Neural cell (in vitro differentiated cells): ENCODE measurements around the gene UBASH3B. TPM values are rescaled to one million over a fixed set of nuclear protein-coding genes. Genes with fewer than 3 reads are reported as not detected.

Source experiments
- H2AFZ ChIP-seq: fragments of 200-600, 300-800 bp; sonication (generic), shearing (Covaris generic); 2 replicates; pipeline ENCODE4 v1.6.0; 2014; ENCODE audit warnings: low read depth, mild to moderate bottlenecking, antibody characterized with exemption, low read length, moderate library complexity
- H3F3A ChIP-seq: fragments of 200-600 bp; shearing (Covaris generic); 2 replicates; pipeline ENCODE4 v1.6.1; 2016; ENCODE audit warnings: mild to moderate bottlenecking, moderate library complexity, mixed read lengths, antibody characterized with exemption, low read length; ENCODE audit not compliant: insufficient read depth, poor library complexity, severe bottlenecking
- H3K27ac ChIP-seq: fragments of 200-600, 300-800 bp; sonication (generic), shearing (Covaris generic); 2 replicates; pipeline ENCODE4 v1.5.1; 2014; ENCODE audit warnings: mild to moderate bottlenecking, low read length, moderate library complexity
- H3K27me3 ChIP-seq: fragments of 300-800, 200-600 bp; sonication (generic), shearing (Covaris generic); 2 replicates; pipeline ENCODE4 v1.6.0; 2014; ENCODE audit warnings: mild to moderate bottlenecking, low read depth, low read length, moderate library complexity; ENCODE audit not compliant: insufficient read depth
- H3K36me3 ChIP-seq: fragments of 300-800, 200-600 bp; sonication (generic), shearing (Covaris generic); 2 replicates; pipeline ENCODE4 v1.5.1; 2014; ENCODE audit warnings: mild to moderate bottlenecking, antibody characterized with exemption, low read length, moderate library complexity; ENCODE audit not compliant: insufficient read depth
- H3K4me2 ChIP-seq: fragments of 300-800, 200-600 bp; sonication (generic), shearing (Covaris generic); 2 replicates; pipeline ENCODE4 v1.6.0; 2014; ENCODE audit warnings: mild to moderate bottlenecking, low read length
- H3K4me3 ChIP-seq: fragments of 300-800, 200-600 bp; sonication (generic), shearing (Covaris generic); 2 replicates; pipeline ENCODE4 v1.5.1; 2014; ENCODE audit warnings: mild to moderate bottlenecking, low read length, moderate library complexity
- H3K79me2 ChIP-seq: fragments of 200-600 bp; shearing (Covaris generic); replicated peaks from 2 replicates; pipeline ENCODE4 v1.6.0; 2014; ENCODE audit warnings: mild to moderate bottlenecking, low read length, moderate library complexity; ENCODE audit not compliant: insufficient read depth
- H3K9ac ChIP-seq: fragments of 300-800, 200-600 bp; sonication (generic), shearing (Covaris generic); 2 replicates; pipeline ENCODE4 v1.6.1; 2016; ENCODE audit warnings: mild to moderate bottlenecking, low read length, mixed read lengths
- H3K9me2 ChIP-seq: fragments of 200-600 bp; shearing (Covaris generic); 2 replicates; pipeline ENCODE4 v1.6.1; 2016; ENCODE audit warnings: mild to moderate bottlenecking, low read length, mixed read lengths; ENCODE audit not compliant: insufficient read depth
- H3K9me3 ChIP-seq: fragments of 200-600, 300-800 bp; sonication (generic), shearing (Covaris generic); 2 replicates; pipeline ENCODE4 v1.6.1; 2016; ENCODE audit warnings: mild to moderate bottlenecking, mixed run types, low read length, moderate library complexity, mixed read lengths
- H4K20me1 ChIP-seq: fragments of 200-600 bp; shearing (Covaris generic); 2 replicates; pipeline ENCODE4 v1.6.1; 2016; ENCODE audit warnings: mild to moderate bottlenecking, mixed run types; ENCODE audit not compliant: insufficient read depth
- EP300 ChIP-seq: fragments of 450-650 bp; conservative IDR thresholded peaks from 2 replicates; pipeline ENCODE4 v1.6.1; 2014; ENCODE audit warnings: antibody characterized with exemption, mild to moderate bottlenecking, moderate library complexity; ENCODE audit not compliant: poor library complexity, severe bottlenecking
- EZH2 ChIP-seq: fragments of 200-600, 300-800 bp; shearing (Covaris generic), sonication (generic); IDR thresholded peaks from 2 replicates; pipeline ENCODE4 v1.6.1; 2014; ENCODE audit warnings: antibody characterized with exemption, low read length, borderline replicate concordance, mild to moderate bottlenecking; ENCODE audit not compliant: insufficient read depth, poor library complexity, severe bottlenecking
- MXI1 ChIP-seq: fragments of 450-650 bp; conservative IDR thresholded peaks from 2 replicates; pipeline ENCODE4 v1.6.1; 2014; ENCODE audit warnings: antibody characterized with exemption, mild to moderate bottlenecking; ENCODE audit not compliant: poor library complexity, severe bottlenecking
- POLR2AphosphoS5 ChIP-seq: IDR thresholded peaks from 2 replicates; pipeline ENCODE4 v1.6.1; 2012
- RAD21 ChIP-seq: fragments of 450-650 bp; conservative IDR thresholded peaks from 2 replicates; pipeline ENCODE4 v1.6.1; 2014; ENCODE audit warnings: antibody characterized with exemption, mild to moderate bottlenecking, moderate library complexity
- SMC3 ChIP-seq: fragments of 450-650 bp; conservative IDR thresholded peaks from 2 replicates; pipeline ENCODE4 v1.6.1; 2014; ENCODE audit warnings: antibody characterized with exemption, mild to moderate bottlenecking, moderate library complexity; ENCODE audit not compliant: poor library complexity
- polyA plus RNA-seq: library from polyadenylated mRNA; depleted of rRNA; stranded (reverse); fragments of >200 nt; gene quantifications from 2 replicates; pipeline ENCODE4 v1.2.3, GENCODE V29; 2014
- TF ChIP-seq, protein P1 (sequence below): fragments of 450-650 bp; IDR thresholded peaks from 2 replicates; pipeline ENCODE4 v1.5.1; 2014; ENCODE audit warnings: antibody characterized with exemption, mild to moderate bottlenecking, moderate library complexity; ENCODE audit not compliant: poor library complexity, severe bottlenecking
- TF ChIP-seq, protein P2 (sequence below): IDR thresholded peaks from 2 replicates; pipeline ENCODE4 v1.6.1; 2012; ENCODE audit warnings: borderline replicate concordance

The UBASH3B gene
- polyA plus RNA-seq, 1 donor from 2014 or later, result 4.2 TPM

DNA sequence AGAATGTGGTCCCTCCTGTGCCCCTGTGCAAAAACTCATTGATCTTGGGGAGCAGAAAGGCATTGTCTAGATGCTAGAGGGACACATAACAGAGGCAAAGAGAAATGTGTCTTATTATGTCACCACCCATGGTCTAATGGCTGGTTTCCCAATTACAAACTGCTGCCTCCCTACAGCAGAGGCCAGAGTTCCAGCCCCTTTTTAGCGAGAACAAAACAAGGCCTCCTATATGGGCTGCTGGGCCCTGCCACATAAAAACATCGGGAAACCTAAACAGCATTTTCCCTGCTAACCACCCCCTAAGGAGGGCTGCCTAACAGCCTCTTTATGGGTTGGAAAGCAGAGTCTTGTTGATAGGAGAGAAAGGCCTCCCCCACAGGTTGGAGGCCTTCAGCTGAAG is 107.6 kb downstream of the UBASH3B start:
- no peak overlapping the region for H3K27ac ChIP-seq
- no peak overlapping the region for H3K9ac ChIP-seq
- no peaks in the 10 kb centered on the region for H3K36me3 ChIP-seq
- H3K4me2 ChIP-seq, result no peak overlapping the region
- H2AFZ ChIP-seq, result no peak overlapping the region
- no peak for TF ChIP-seq EP300
- peak; percentile 54 for TF ChIP-seq POLR2AphosphoS5
- TF ChIP-seq, protein P1, sequence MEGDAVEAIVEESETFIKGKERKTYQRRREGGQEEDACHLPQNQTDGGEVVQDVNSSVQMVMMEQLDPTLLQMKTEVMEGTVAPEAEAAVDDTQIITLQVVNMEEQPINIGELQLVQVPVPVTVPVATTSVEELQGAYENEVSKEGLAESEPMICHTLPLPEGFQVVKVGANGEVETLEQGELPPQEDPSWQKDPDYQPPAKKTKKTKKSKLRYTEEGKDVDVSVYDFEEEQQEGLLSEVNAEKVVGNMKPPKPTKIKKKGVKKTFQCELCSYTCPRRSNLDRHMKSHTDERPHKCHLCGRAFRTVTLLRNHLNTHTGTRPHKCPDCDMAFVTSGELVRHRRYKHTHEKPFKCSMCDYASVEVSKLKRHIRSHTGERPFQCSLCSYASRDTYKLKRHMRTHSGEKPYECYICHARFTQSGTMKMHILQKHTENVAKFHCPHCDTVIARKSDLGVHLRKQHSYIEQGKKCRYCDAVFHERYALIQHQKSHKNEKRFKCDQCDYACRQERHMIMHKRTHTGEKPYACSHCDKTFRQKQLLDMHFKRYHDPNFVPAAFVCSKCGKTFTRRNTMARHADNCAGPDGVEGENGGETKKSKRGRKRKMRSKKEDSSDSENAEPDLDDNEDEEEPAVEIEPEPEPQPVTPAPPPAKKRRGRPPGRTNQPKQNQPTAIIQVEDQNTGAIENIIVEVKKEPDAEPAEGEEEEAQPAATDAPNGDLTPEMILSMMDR, result no peak
- TF ChIP-seq RAD21, result no peak
- H4K20me1 ChIP-seq, result no peaks in the 10 kb centered on the region
- no peaks in the 10 kb centered on the region for H3K9me3 ChIP-seq
- no peaks in the 10 kb centered on the region for H3F3A ChIP-seq
- H3K9me2 ChIP-seq, result no peaks in the 10 kb centered on the region
- H3K4me3 ChIP-seq, result no peak overlapping the region
- no peaks in the 10 kb centered on the region for H3K27me3 ChIP-seq
- H3K79me2 ChIP-seq, result no peaks in the 10 kb centered on the region

DNA sequence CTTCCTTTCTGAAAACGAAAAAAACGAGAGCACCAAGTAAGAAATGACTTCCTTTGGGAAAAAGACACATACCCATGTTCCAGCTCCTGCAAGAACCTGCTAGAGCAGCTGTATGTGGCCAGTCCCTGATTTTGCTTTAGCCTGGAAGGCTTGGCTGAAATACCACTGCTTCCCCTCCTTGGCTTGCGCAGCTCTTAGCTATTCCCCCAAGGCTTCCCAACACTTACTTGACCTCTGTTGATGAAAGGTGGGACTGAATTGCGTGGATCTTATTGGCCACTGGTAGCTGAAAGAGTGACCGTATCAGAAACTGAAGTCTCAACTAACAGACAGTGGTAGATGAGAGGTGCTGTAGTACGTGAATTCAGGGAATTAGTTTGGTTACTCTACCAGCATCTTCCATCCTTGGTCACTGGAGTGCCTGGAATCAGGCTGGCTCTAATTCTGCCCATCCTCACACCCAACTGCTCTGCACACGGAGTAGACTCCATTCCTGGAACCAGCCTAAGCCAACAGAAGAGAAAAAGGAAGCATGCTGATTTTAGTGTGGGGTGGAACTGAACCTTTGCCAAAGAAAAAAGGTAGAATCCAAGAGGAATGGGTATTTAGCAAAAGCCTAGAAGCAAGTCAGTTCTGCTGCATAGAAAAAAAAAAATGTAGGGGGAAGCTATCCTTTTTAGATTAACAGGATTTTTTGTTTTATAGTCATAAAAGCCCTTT is 109.0 kb downstream of the UBASH3B start:
- H3K27me3 ChIP-seq, result no peaks in the 10 kb centered on the region
- no peaks in the 10 kb centered on the region for H3K79me2 ChIP-seq
- no peaks in the 10 kb centered on the region for H3K36me3 ChIP-seq
- no peaks in the 10 kb centered on the region for H3K9me3 ChIP-seq
- H3K4me2 ChIP-seq, result no peak overlapping the region
- no peak overlapping the region for H3K9ac ChIP-seq
- TF ChIP-seq, protein P2, sequence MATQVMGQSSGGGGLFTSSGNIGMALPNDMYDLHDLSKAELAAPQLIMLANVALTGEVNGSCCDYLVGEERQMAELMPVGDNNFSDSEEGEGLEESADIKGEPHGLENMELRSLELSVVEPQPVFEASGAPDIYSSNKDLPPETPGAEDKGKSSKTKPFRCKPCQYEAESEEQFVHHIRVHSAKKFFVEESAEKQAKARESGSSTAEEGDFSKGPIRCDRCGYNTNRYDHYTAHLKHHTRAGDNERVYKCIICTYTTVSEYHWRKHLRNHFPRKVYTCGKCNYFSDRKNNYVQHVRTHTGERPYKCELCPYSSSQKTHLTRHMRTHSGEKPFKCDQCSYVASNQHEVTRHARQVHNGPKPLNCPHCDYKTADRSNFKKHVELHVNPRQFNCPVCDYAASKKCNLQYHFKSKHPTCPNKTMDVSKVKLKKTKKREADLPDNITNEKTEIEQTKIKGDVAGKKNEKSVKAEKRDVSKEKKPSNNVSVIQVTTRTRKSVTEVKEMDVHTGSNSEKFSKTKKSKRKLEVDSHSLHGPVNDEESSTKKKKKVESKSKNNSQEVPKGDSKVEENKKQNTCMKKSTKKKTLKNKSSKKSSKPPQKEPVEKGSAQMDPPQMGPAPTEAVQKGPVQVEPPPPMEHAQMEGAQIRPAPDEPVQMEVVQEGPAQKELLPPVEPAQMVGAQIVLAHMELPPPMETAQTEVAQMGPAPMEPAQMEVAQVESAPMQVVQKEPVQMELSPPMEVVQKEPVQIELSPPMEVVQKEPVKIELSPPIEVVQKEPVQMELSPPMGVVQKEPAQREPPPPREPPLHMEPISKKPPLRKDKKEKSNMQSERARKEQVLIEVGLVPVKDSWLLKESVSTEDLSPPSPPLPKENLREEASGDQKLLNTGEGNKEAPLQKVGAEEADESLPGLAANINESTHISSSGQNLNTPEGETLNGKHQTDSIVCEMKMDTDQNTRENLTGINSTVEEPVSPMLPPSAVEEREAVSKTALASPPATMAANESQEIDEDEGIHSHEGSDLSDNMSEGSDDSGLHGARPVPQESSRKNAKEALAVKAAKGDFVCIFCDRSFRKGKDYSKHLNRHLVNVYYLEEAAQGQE, result no peak
- TF ChIP-seq SMC3 (no peak), MXI1 (no peak), EP300 (no peak), EZH2 (no peak)
- TF ChIP-seq, protein P1, result no peak
- no peak overlapping the region for H3K4me3 ChIP-seq
- no peaks in the 10 kb centered on the region for H4K20me1 ChIP-seq
- no peaks in the 10 kb centered on the region for H3F3A ChIP-seq
- H2AFZ ChIP-seq, result no peak overlapping the region
- H3K9me2 ChIP-seq, result no peaks in the 10 kb centered on the region
- H3K27ac ChIP-seq, result no peak overlapping the region
